HG02678 (cell line): ENCODE measurements around the gene RABEP2.
"Not testable (repeated sequence)": the region's sequence is repeated elsewhere in the genome, so short reads cannot be mapped to it uniquely, and the experiment has no call there.

ENCODE experiments used
- ATAC-seq: cut with Tn5 transposase; IDR thresholded peaks from one replicate; pipeline ENCODE4 v1.9.1; 2021; ENCODE audit warnings: mild to moderate bottlenecking, moderate library complexity; ENCODE audit not compliant: unreplicated experiment

Gene RABEP2

GRCh38 chr16:28904828-28905227 is 20.2 kb downstream of the RABEP2 start:
- ATAC-seq, result no peak

- ATAC-seq, result no peak
Observed at GRCh38 chr16:28904363-28904762, 20.7 kb downstream of the RABEP2 start.

- ATAC-seq, result no peak
Observed at GRCh38 chr16:28903344-28904042, 21.5 kb downstream of the RABEP2 start.

- no peak for ATAC-seq
Observed at GRCh38 chr16:28902909-28903308, 22.1 kb downstream of the RABEP2 start.

GRCh38 chr16:28901862-28902261 is 23.2 kb downstream of the RABEP2 start:
- no peak for ATAC-seq

GRCh38 chr16:28900601-28901000 is 24.4 kb downstream of the RABEP2 start:
- no peak for ATAC-seq

GRCh38 chr16:28899882-28900590 is 25.0 kb downstream of the RABEP2 start:
- ATAC-seq, result no peak

- no peak for ATAC-seq
Observed at GRCh38 chr16:28898942-28899341, 26.1 kb downstream of the RABEP2 start.

GRCh38 chr16:28898266-28898665 is 26.8 kb downstream of the RABEP2 start:
- no peak for ATAC-seq

- no peak for ATAC-seq
Observed at GRCh38 chr16:28897826-28898225, 27.2 kb downstream of the RABEP2 start.

- no peak for ATAC-seq
Observed at GRCh38 chr16:28895609-28896008, 29.4 kb downstream of the RABEP2 start.

GRCh38 chr16:28893291-28893690 is 31.7 kb downstream of the RABEP2 start:
- ATAC-seq, result no peak

GRCh38 chr16:28891964-28892890 is 32.8 kb downstream of the RABEP2 start:
- no peak for ATAC-seq

- not testable (repeated sequence) for ATAC-seq
Observed at GRCh38 chr16:28890355-28890754, 34.7 kb downstream of the RABEP2 start.

GRCh38 chr16:28886945-28887344 is 38.1 kb downstream of the RABEP2 start:
- ATAC-seq, result no peak

GRCh38 chr16:28884045-28884444 is 41.0 kb downstream of the RABEP2 start:
- ATAC-seq, result no peak

- ATAC-seq, result no peak
Observed at GRCh38 chr16:28883221-28883996, 41.6 kb downstream of the RABEP2 start.

- no peak for ATAC-seq
Observed at GRCh38 chr16:28882551-28883160, 42.4 kb downstream of the RABEP2 start.

- not testable (repeated sequence) for ATAC-seq
Observed at GRCh38 chr16:28881565-28881964, 43.5 kb downstream of the RABEP2 start.

GRCh38 chr16:28880955-28881354 is 44.1 kb downstream of the RABEP2 start:
- no peak for ATAC-seq
